AG04450 (cell line): Measurements from ENCODE around the gene HSPA9. TPM values are rescaled to one million over a fixed set of nuclear protein-coding genes. Genes with fewer than 3 reads are reported as not detected.

ENCODE experiments used
- CTCF ChIA-PET: fragments of 300-600, 350-600 bp; formaldehyde crosslinking; extraction: SDS; loops from one replicate; lab custom pipeline; 2022; ENCODE audit warnings: antibody characterized with exemption, inconsistent platforms; lab: Charles Lee
- POLR2A ChIA-PET: fragments of 350-600 bp; formaldehyde crosslinking; extraction: SDS; loops from one replicate; lab custom pipeline; 2021; ENCODE audit warnings: antibody characterized with exemption, inconsistent platforms; lab: Yijun Ruan, JAX
- DNase-seq: peaks from one replicate; pipeline ENCODE4 v3.0.0-alpha.2; 2011; ENCODE audit warnings: low read depth, low spot score
- H3K27ac ChIP-seq: one replicate; pipeline ENCODE4 v1.5.1; 2012; ENCODE audit warnings: low read depth, low read length, control low read depth
- H3K27me3 ChIP-seq: one replicate; pipeline ENCODE4 v1.6.0; 2012; ENCODE audit warnings: low read length; ENCODE audit not compliant: control insufficient read depth, insufficient read depth
- H3K4me3 ChIP-seq: 2 replicates; pipeline ENCODE4 v1.5.1; 2011; ENCODE audit warnings: mild to moderate bottlenecking, low read depth, low read length, control low read depth
- H3K9me3 ChIP-seq: 2 replicates; pipeline ENCODE4 v1.5.1; 2012; ENCODE audit warnings: low read length; ENCODE audit not compliant: control insufficient read depth, insufficient read depth
- polyA plus RNA-seq: library from polyadenylated mRNA; depleted of rRNA; stranded (reverse); fragments of >200 nt; gene quantifications from 2 replicates; pipeline ENCODE4 v1.2.3, GENCODE V29; 2011
- TF ChIP-seq, protein P1 (sequence below): IDR thresholded peaks from 2 replicates; pipeline ENCODE4 v1.5.1; 2011; ENCODE audit warnings: low read depth, low read length, control low read depth, inconsistent platforms

HSPA9 gene
- polyA plus RNA-seq, 1 experiment, result 207 TPM

DNA sequence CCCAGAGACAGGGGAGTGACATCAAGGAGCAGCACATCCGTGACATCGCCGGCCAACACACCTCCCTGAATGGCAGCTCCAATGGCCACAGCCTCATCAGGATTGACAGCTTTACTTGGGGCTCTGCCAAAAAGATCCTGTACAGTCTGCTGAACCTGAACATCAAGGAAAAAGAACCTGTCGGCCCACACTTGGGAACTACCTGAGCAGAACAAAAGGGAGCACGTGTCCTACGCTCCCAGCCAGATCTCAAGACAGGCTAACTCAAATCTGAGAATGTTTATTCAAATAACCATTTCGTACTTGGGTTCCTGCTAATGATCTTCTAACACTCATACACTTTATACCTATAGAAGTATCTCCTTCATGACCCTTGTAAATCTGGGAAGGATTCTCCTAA, 15.3 kb downstream of the HSPA9 start:
- H3K27me3 ChIP-seq, result no peaks in the 10 kb centered on the region
- H3K27ac ChIP-seq, result no peak overlapping the region
- H3K9me3 ChIP-seq, result no peaks in the 10 kb centered on the region
- TF ChIP-seq, protein P1, sequence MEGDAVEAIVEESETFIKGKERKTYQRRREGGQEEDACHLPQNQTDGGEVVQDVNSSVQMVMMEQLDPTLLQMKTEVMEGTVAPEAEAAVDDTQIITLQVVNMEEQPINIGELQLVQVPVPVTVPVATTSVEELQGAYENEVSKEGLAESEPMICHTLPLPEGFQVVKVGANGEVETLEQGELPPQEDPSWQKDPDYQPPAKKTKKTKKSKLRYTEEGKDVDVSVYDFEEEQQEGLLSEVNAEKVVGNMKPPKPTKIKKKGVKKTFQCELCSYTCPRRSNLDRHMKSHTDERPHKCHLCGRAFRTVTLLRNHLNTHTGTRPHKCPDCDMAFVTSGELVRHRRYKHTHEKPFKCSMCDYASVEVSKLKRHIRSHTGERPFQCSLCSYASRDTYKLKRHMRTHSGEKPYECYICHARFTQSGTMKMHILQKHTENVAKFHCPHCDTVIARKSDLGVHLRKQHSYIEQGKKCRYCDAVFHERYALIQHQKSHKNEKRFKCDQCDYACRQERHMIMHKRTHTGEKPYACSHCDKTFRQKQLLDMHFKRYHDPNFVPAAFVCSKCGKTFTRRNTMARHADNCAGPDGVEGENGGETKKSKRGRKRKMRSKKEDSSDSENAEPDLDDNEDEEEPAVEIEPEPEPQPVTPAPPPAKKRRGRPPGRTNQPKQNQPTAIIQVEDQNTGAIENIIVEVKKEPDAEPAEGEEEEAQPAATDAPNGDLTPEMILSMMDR, result no peak
- ChIA-PET CTCF (interaction anchor here (1.5 kb wide), 1 partner anchor 12 kb away, joined by 4 read pairs; no protein-coding TSS in a partner anchor), POLR2A (interaction anchor here (0.7 kb wide), 1 partner anchor 11 kb away, joined by 3 read pairs; no protein-coding TSS in a partner anchor)
- no peak for DNase-seq
- H3K4me3 ChIP-seq, result no peak overlapping the region

DNA sequence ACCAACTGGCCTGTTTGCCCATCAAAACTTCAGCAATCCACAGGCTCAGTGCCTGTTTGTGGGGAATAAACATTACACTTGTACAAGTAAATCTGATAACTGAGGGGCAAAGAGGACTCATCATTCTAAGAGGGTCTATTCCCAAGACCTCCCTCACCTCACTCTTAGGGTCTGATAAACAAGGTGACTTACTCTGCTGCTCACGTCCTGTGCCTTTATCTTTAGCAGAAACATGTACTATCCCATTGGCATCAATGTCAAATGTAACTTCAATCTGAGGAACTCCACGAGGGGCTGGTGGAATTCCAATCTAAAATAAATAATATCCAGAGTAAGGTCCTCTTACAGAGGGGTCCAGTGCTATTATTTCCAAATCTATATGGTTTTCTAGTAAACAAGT, 17.5 kb downstream of the HSPA9 start:
- no peaks in the 10 kb centered on the region for H3K27me3 ChIP-seq
- H3K9me3 ChIP-seq, result no peaks in the 10 kb centered on the region
- ChIA-PET POLR2A (interaction anchor here (0.9 kb wide), 1 partner anchor 92 kb away, joined by 3 read pairs; the partner anchor contains the start of gene EGR1), CTCF (interaction anchor here (2.6 kb wide), 1 partner anchor 9 kb away, joined by 7 read pairs; no protein-coding TSS in a partner anchor)
- H3K4me3 ChIP-seq, result no peak overlapping the region
- TF ChIP-seq, protein P1, result no peak
- H3K27ac ChIP-seq, result no peak overlapping the region
- no peak for DNase-seq

DNA sequence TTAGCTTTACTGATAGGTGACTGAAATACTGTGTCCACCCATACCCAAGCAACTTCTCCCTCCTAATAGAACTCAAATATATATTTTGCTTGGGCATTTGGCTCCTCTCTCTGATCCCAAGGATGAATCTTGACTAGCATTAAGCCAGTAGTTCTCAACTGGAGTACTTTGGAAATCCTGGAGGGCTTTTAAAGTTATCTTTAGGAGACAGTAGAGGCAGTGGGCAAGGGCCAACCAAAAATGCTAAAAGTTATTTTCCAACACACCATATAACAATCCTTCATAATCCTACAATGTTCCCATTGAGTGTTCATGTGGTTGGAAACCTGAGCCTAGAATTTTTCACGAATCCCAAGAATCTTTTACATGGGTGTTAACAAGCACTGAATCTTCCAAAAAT, 21.1 kb downstream of the HSPA9 start:
- Histone ChIP-seq H3K27me3 (no peaks in the 10 kb centered on the region), H3K27ac (no peak overlapping the region), H3K4me3 (no peak overlapping the region), H3K9me3 (no peaks in the 10 kb centered on the region)
- ChIA-PET CTCF (no interaction called here), POLR2A (interaction anchor here (0.7 to 1.6 kb wide), 2 partner anchors 11 to 705 kb away, joined by 3 to 9 read pairs; partner anchors contain the start of gene ETF1)
- TF ChIP-seq, protein P1, result no peak
- no peak for DNase-seq

DNA sequence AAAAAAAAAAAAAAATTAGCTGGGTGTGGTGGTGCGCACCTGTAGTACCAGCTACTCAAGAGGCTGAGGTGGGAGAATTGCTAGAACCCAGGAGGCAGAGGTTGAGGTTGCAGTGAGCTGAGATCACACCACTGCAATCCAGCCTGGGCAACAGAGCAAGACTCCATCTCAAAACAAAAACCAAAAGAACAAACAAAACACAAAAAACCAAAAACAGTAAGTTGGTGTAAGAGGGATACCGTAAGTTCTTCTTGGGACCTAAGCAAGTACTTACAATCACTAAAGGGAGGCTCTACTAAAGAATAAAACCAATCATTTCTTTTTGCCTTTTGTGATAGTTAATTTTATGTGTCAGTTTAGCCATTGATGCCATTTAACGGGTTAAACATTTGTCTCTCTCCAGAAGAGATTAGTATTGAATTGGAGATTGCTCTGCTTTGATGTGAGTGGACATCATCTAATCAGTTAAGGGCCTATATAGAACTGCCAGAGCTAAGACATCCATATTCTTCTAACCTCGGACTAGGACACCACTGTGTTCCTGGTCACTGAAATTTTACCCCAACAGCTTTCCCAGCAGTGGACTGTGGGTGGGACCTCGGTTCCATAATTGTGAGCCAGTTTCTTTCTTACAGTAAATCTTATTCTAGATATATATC, 21.6 kb downstream of the HSPA9 start:
- CTCF ChIA-PET, result no interaction called here
- Histone ChIP-seq H3K27ac (no peak overlapping the region), H3K9me3 (no peaks in the 10 kb centered on the region), H3K27me3 (no peaks in the 10 kb centered on the region), H3K4me3 (no peak overlapping the region)
- TF ChIP-seq, protein P1, result no peak
- POLR2A ChIA-PET, result interaction anchor here (0.6 to 1.6 kb wide), 3 partner anchors 10 to 705 kb away, joined by 3 to 9 read pairs (median 4); partner anchors contain the start of gene ETF1
- DNase-seq, result no peak

DNA sequence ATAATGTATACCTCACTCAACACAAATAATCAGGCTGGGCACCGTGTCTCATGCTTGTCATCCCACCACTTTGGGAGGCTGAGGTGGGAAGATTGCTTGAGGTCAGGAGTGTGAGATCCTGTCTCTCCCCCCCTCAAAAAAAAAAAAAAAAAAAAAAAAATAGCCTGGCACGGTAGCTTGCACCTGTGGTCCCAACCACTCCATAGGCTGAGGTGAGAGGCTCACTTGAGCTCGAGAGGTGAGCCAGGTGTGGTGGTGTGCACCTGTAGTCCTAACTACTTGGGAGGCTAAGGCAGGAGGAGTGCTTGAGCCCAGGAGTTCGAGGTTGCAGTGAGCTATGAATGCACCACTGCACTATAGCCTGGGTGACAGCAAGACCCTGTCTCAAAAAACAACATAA, 22.5 kb downstream of the HSPA9 start:
- TF ChIP-seq, protein P1, result no peak
- H3K4me3 ChIP-seq, result no peak overlapping the region
- H3K27ac ChIP-seq, result no peak overlapping the region
- ChIA-PET POLR2A (interaction anchor here (1.2 to 1.6 kb wide), 2 partner anchors 9 kb away, joined by 4 to 9 read pairs; partner anchors contain the start of gene ETF1), CTCF (no interaction called here)
- no peak for DNase-seq
- no peaks in the 10 kb centered on the region for H3K9me3 ChIP-seq
- no peaks in the 10 kb centered on the region for H3K27me3 ChIP-seq
